ENCODE results near the gene PPT2. TPM values are rescaled to one million over a fixed set of nuclear protein-coding genes. Genes with fewer than 3 reads are reported as not detected.

The PPT2 gene
- polyA plus RNA-seq, 2 of the 4 experiments (the other 2 are of a cell fraction): 9.3 to 11.7 TPM

- H3K9me3 ChIP-seq: no peaks in the 10 kb centered on the region
- CTCF ChIA-PET: interaction anchor here (1.5 to 4.8 kb wide), 5 partner anchors 9 to 70 kb away, joined by 3 to 37 read pairs (median 9); partner anchors contain the start of gene PPT2
- peak within 1 kb of the TSS; percentile 90 to 97 for H3K27ac ChIP-seq
- FAIRE-seq (no peak), DNase-seq (ENCODE audit: low read depth in 1 of 2, low spot score in 1 of 2) (peak; percentile 98 to 99), ATAC-seq (peak; percentile 94)
- H3K4me3 ChIP-seq: peak within 1 kb of the TSS; percentile 95
- peaks cover 16% of the 10 kb centered on the region for H3K4me1 ChIP-seq
- H3K4me2 ChIP-seq: peak within 1 kb of the TSS; percentile 92
- TF ChIP-seq NPAS2 (CRISPR knock-in tag; IDR thresholded peaks at IDR 0.05; ENCODE audit: borderline replicate concordance) (no peak), FOSL2 (IDR thresholded peaks at IDR 0.05) (no peak), FOSL2 (CRISPR knock-in tag; IDR thresholded peaks at IDR 0.05) (no peak), NFE2L2 (conservative IDR thresholded peaks at IDR 0.05; ENCODE audit: low read length) (no peak), HOXB5 (CRISPR knock-in tag; IDR thresholded peaks at IDR 0.05) (no peak), JUN (IDR thresholded peaks at IDR 0.05) (0 out of 5 replicates have a peak, but pooled peaks of 1 of the 2 experiments have one; percentile 21), POLR2A (IDR thresholded peaks at IDR 0.05; ENCODE audit: low read length) (peak; percentile 33), USF2 (IDR thresholded peaks at IDR 0.05) (peak; percentile 80), KDM5A (IDR thresholded peaks at IDR 0.05) (peak; percentile 86), EHMT2 (IDR thresholded peaks at IDR 0.05; ENCODE audit: low read depth) (no peak), JUNB (IDR thresholded peaks at IDR 0.05) (no peak), HOXB13 (CRISPR knock-in tag; IDR thresholded peaks at IDR 0.05; ENCODE audit: low read depth) (no peak), PHF8 (IDR thresholded peaks at IDR 0.05; ENCODE audit: borderline replicate concordance, low read depth) (peak; percentile 58; the same call in 1 of the 2 replicates), MAFK (IDR thresholded peaks at IDR 0.05; ENCODE audit: partially characterized antibody) (peak; percentile 68), MAX (IDR thresholded peaks at IDR 0.05) (peak; percentile 21; the same call in 1 of the 2 replicates), EHF (CRISPR knock-in tag; IDR thresholded peaks at IDR 0.05) (no peak)
- TF ChIP-seq, protein P1, sequence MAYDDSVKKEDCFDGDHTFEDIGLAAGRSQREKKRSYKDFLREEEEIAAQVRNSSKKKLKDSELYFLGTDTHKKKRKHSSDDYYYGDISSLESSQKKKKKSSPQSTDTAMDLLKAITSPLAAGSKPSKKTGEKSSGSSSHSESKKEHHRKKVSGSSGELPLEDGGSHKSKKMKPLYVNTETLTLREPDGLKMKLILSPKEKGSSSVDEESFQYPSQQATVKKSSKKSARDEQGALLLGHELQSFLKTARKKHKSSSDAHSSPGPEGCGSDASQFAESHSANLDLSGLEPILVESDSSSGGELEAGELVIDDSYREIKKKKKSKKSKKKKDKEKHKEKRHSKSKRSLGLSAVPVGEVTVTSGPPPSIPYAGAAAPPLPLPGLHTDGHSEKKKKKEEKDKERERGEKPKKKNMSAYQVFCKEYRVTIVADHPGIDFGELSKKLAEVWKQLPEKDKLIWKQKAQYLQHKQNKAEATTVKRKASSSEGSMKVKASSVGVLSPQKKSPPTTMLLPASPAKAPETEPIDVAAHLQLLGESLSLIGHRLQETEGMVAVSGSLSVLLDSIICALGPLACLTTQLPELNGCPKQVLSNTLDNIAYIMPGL (CRISPR knock-in tag; IDR thresholded peaks at IDR 0.05; ENCODE audit: borderline replicate concordance): no peak
- TF ChIP-seq, protein P2, sequence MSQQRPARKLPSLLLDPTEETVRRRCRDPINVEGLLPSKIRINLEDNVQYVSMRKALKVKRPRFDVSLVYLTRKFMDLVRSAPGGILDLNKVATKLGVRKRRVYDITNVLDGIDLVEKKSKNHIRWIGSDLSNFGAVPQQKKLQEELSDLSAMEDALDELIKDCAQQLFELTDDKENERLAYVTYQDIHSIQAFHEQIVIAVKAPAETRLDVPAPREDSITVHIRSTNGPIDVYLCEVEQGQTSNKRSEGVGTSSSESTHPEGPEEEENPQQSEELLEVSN (IDR thresholded peaks at IDR 0.05; ENCODE audit: borderline replicate concordance, low read depth): no peak
- POLR2A ChIA-PET: interaction anchor here (0.5 to 2.7 kb wide), 13 partner anchors 9 to 856 kb away, joined by 3 to 10 read pairs (median 4); partner anchors contain the start of genes AGPAT1 and PBX2
- WGBS (ENCODE audit: missing lambda C conversion rate): 2% methylated on average over 37 of the region's 44 CpGs
Measured at GRCh38 chr6:32127717-32128592, 26.0 kb upstream of the PPT2 start, which contains the start of gene ATF6B. TSS of gene ATF6B (minus strand) at chr6:32128246. CDS start at chr6:32128207, 39 bp downstream.

DNA sequence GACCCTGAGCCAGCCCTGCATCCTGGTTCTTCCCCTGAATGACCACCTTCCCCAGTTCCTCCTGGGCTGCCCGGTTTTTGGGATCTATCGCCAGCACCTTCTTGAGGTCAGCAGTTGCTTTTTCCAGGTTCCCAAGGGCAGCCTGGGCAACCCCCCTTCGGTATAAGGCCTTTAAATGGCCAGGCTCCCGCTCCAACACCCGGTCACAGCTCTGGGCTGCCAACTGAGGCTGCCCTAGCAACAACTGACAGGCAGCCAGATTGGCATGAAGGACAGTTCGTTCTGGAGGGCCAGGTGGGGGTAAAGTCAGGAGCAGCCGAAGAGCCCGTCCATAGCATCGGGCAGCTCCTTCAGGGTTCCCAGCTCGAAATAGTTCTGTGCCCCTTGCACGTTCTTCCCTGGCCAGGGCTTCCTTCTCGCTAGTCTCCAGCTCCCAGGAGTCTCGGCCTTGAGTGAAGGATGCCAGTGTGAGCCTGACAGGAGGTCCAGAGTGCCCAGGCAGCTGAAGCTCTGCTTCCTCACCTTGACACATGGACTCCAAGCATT is 25.1 kb upstream of the PPT2 start:
- peak; percentile 65 for TF ChIP-seq RFX5 (IDR thresholded peaks at IDR 0.05)
- TF ChIP-seq, protein P3, sequence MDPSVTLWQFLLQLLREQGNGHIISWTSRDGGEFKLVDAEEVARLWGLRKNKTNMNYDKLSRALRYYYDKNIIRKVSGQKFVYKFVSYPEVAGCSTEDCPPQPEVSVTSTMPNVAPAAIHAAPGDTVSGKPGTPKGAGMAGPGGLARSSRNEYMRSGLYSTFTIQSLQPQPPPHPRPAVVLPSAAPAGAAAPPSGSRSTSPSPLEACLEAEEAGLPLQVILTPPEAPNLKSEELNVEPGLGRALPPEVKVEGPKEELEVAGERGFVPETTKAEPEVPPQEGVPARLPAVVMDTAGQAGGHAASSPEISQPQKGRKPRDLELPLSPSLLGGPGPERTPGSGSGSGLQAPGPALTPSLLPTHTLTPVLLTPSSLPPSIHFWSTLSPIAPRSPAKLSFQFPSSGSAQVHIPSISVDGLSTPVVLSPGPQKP (IDR thresholded peaks at IDR 0.05; ENCODE audit: low read depth, low read length): no peak
- H3K4me3 ChIP-seq: peak overlapping the region; percentile 54; the same call in 1 of the 3 replicates
- DNase-seq (ENCODE audit: low read depth in 1 of 2, low spot score in 1 of 2) (no peak), FAIRE-seq (no peak), ATAC-seq (no peak)
- ChIA-PET POLR2A (interaction anchor here (0.6 to 2.7 kb wide), 8 partner anchors 10 to 855 kb away, joined by 3 to 10 read pairs (median 4); no protein-coding TSS in a partner anchor), CTCF (interaction anchor here (0.6 to 4.8 kb wide), 8 partner anchors 9 to 67 kb away, joined by 3 to 37 read pairs (median 8); partner anchors contain the start of gene PBX2)
- WGBS (ENCODE audit: missing lambda C conversion rate): 67% methylated on average over 9 of the region's 13 CpGs
- peak overlapping the region; percentile 51 to 92; a peak in 5 of 6 replicates for H3K27ac ChIP-seq
- H3K9me3 ChIP-seq: no peaks in the 10 kb centered on the region
- H3K4me2 ChIP-seq: peak overlapping the region; percentile 92
- H3K4me1 ChIP-seq: peaks cover 16% of the 10 kb centered on the region

Data from A549 (cell line).